Effector memory CD8-positive, alpha-beta T cell (primary cell): ENCODE measurements around the gene NTM.

Experiments
- ATAC-seq: fragments of 150-1000 bp; cut with Tn5 transposase; replicated peaks from 2 replicates; pipeline ENCODE4 v1.10.0; 2021; ENCODE audit warnings: mild to moderate bottlenecking, moderate library complexity
- DNase-seq, 3 experiments: peaks; one replicate each; pipeline ENCODE4 v3.0.0; 2021
- H3K27ac Mint-ChIP-seq, 2 donors: one replicate each; pipeline ENCODE4 v1.8.0; 2022; ENCODE audit warnings: mild to moderate bottlenecking in 2 of 2, mixed read lengths in 2 of 2, moderate library complexity in 2 of 2
- H3K27me3 Mint-ChIP-seq, 2 donors: one replicate each; pipeline ENCODE4 v1.8.0; 2022; ENCODE audit warnings: mixed read lengths in 2 of 2
- H3K36me3 Mint-ChIP-seq: one replicate; pipeline ENCODE4 v1.8.0; 2022; ENCODE audit warnings: mild to moderate bottlenecking, moderate library complexity, mixed read lengths; ENCODE audit not compliant: insufficient read depth
- H3K4me1 Mint-ChIP-seq, 2 donors: one replicate each; pipeline ENCODE4 v1.8.0; 2022; ENCODE audit warnings: low read depth in 2 of 2, mixed read lengths in 2 of 2
- H3K4me3 Mint-ChIP-seq, 2 donors: one replicate each; pipeline ENCODE4 v1.8.0; 2022; ENCODE audit warnings: mild to moderate bottlenecking in 2 of 2, mixed read lengths in 2 of 2, moderate library complexity in 2 of 2
- H3K9me3 Mint-ChIP-seq, 2 donors: one replicate each; pipeline ENCODE4 v1.8.0; 2022; ENCODE audit warnings: mixed read lengths in 2 of 2

Gene NTM

GRCh38 chr11:131691181-131692041 lies 321.0 kb downstream of the NTM start:
- peak; percentile 17 for ATAC-seq

GRCh38 chr11:131692151-131692550 lies 321.7 kb downstream of the NTM start:
- peaks cover 4 to 10% of the 10 kb centered on the region in 2 donors for H3K9me3 Mint-ChIP-seq
- peaks cover 5 to 9% of the 10 kb centered on the region in 2 donors for H3K4me1 Mint-ChIP-seq
- no peak overlapping the region for H3K27ac Mint-ChIP-seq
- H3K36me3 Mint-ChIP-seq: no peaks in the 10 kb centered on the region
- H3K27me3 Mint-ChIP-seq: peaks cover 28 to 39% of the 10 kb centered on the region in 2 donors
- H3K4me3 Mint-ChIP-seq: no peak overlapping the region
- no peak for ATAC-seq
- DNase-seq: no peak

More at GRCh38 chr11:131691181-131692041, 321.0 kb downstream of the NTM start:
- Mint-ChIP-seq H3K4me3 (no peak overlapping the region), H3K27me3 (peaks cover 24 to 38% of the 10 kb centered on the region in 2 donors), H3K4me1 (peaks cover 5 to 9% of the 10 kb centered on the region in 2 donors), H3K36me3 (no peaks in the 10 kb centered on the region), H3K27ac (no peak overlapping the region), H3K9me3 (peaks cover 4 to 10% of the 10 kb centered on the region in 2 donors)
- DNase-seq: no peak

DNA sequence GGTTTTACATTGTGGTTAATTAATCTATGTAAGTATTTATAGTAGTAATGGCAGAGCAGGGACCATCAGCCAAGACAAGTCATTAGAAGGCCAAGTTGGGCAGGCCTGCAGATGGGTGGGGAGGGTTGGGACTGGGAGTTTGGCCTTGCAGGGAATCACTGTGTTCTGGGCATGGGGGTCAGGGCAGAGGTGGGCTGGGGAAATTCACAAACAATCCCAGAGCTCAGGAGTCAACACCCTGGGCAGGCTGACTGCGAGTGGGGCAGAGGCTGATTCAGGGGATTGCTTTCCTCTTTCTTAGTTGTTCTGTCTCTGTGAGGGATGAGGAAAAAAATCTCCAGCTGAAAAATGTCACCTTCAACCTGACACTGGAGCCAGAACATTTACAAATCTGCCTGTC lies 322.5 kb downstream of the NTM start:
- H3K27me3 Mint-ChIP-seq: peaks cover 35 to 39% of the 10 kb centered on the region in 2 donors
- H3K36me3 Mint-ChIP-seq: no peaks in the 10 kb centered on the region
- DNase-seq (no peak), ATAC-seq (no peak)
- no peak overlapping the region for H3K27ac Mint-ChIP-seq
- no peak overlapping the region for H3K4me3 Mint-ChIP-seq
- H3K4me1 Mint-ChIP-seq: peaks cover 5 to 9% of the 10 kb centered on the region in 2 donors
- peaks cover 4 to 10% of the 10 kb centered on the region in 2 donors for H3K9me3 Mint-ChIP-seq

- ATAC-seq: no peak
- Mint-ChIP-seq H3K9me3 (peaks cover 5 to 10% of the 10 kb centered on the region in 2 donors), H3K36me3 (no peaks in the 10 kb centered on the region), H3K4me3 (no peak overlapping the region), H3K4me1 (peaks cover 5 to 9% of the 10 kb centered on the region in 2 donors), H3K27ac (no peak overlapping the region), H3K27me3 (peaks cover 35 to 39% of the 10 kb centered on the region in 2 donors)
- DNase-seq: no peak
Measured at GRCh38 chr11:131693756-131694155, 323.3 kb downstream of the NTM start.

DNA sequence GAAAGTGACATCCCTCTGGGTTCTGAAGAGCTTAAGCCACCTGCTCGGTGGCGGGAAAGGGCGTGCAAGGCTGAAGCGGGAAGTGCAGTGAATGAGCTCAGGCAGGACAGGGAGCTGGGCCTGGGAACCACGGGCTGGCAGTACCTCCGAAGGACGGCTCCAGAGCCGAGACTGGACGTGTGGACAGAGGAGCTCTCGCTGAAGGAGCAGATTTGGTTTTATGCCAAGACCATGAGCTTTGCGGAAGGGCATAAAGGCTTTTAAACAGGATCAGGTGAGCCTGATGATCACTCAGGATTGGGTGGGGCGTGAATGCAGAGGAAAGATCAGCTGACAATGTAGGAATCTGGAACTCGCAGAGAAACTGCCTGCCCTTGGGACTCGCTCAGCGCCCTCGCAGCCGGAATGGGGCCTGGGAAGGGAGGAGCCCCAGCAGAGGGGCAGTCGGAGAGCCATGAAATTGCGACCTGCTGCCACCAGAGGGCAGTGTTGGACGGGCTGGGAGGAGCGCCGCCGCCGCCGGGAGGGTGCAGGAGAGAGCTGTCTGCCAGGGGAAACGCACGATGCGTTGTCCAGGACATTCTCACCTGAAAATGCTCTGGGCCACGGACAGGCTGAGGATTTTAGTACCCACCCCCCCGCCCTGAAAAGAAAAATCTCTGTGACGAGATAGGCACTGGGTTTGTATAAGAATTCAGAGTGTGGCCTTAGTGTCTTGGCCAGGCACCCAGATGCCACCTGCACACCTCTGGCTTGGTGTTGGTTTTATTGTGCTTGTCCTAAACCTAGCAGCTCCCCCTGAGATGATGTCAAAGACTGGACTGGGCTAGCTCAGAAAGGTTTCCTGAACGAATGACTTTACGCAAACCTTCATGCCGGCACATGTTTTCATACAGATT lies 324.4 kb downstream of the NTM start:
- Mint-ChIP-seq H3K9me3 (peaks cover 9 to 10% of the 10 kb centered on the region in 2 donors), H3K27me3 (peaks cover 35% of the 10 kb centered on the region in 2 donors), H3K4me3 (no peak overlapping the region), H3K27ac (no peak overlapping the region), H3K4me1 (peaks cover 5 to 9% of the 10 kb centered on the region in 2 donors), H3K36me3 (no peaks in the 10 kb centered on the region)
- DNase-seq: peak; percentile 5 to 12 (median 8)
- ATAC-seq: peak; percentile 50

DNA sequence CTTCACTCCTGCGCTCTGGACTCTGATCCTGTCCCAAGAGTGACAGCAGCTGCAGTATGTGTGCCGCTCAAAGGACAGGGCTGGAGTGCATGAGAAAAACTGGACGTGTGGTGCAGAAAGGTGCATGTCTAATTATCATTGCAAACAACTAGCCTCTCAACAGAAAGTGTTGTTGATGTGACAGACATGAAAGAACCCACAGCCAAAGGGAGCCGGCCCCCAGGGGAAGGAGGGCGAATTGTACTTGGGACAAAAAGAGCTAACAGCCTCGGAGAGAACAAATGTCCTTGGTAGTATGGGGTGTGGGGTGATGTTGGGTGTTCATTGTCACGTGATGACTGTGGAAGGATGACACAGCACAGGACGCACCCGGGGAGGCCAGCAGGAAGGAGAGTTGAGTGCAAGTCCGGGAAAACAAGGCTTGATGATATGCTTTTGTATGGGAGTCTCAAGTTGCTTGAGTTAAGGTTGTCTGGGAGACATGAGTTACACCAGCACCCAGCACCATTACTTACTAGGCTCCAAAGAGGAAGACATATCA lies 325.5 kb downstream of the NTM start:
- DNase-seq (no peak), ATAC-seq (no peak)
- H3K27ac Mint-ChIP-seq: no peak overlapping the region
- H3K4me3 Mint-ChIP-seq: no peak overlapping the region
- H3K36me3 Mint-ChIP-seq: no peaks in the 10 kb centered on the region
- peaks cover 5% of the 10 kb centered on the region in 2 donors for H3K4me1 Mint-ChIP-seq
- H3K9me3 Mint-ChIP-seq: peaks cover 10 to 11% of the 10 kb centered on the region in 2 donors
- H3K27me3 Mint-ChIP-seq: peaks cover 26 to 41% of the 10 kb centered on the region in 2 donors

DNA sequence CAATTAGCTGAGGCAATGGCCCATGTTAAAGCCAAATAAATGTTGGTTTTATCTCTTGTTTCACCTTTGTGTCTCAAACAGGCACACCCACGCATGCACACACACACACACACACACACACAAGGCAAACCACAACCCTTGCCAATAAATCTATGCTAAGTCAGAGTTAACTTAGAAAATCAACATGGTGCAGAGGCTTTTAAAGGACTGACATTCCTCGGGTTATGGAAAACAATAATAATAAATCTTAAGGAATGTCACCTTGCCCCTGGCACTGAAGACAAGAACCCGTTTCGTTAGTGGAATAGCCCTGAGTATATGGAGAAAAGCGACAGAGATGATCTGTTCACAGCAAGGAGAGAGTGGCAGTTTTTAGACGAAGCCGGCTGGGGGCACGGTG lies 326.3 kb downstream of the NTM start:
- ATAC-seq (no peak), DNase-seq (no peak)
- peaks cover 26 to 41% of the 10 kb centered on the region in 2 donors for H3K27me3 Mint-ChIP-seq
- H3K9me3 Mint-ChIP-seq: peaks cover 10 to 11% of the 10 kb centered on the region in 2 donors
- H3K36me3 Mint-ChIP-seq: no peaks in the 10 kb centered on the region
- H3K27ac Mint-ChIP-seq: no peak overlapping the region
- no peak overlapping the region for H3K4me3 Mint-ChIP-seq
- H3K4me1 Mint-ChIP-seq: peaks cover 5% of the 10 kb centered on the region in 2 donors

- no peaks in the 10 kb centered on the region for H3K4me1 Mint-ChIP-seq
Measured at GRCh38 chr11:131703311-131703710, 332.9 kb downstream of the NTM start.

GRCh38 chr11:131704682-131705081 lies 334.3 kb downstream of the NTM start:
- Mint-ChIP-seq H3K4me1 (no peaks in the 10 kb centered on the region), H3K9me3 (peaks cover 19 to 30% of the 10 kb centered on the region in 2 donors), H3K27ac (no peak overlapping the region), H3K36me3 (no peaks in the 10 kb centered on the region), H3K27me3 (peaks cover 0 to 6% of the 10 kb centered on the region in 2 donors), H3K4me3 (no peak overlapping the region)
- DNase-seq: no peak
- ATAC-seq: no peak

More at GRCh38 chr11:131703311-131703710, 332.9 kb downstream of the NTM start:
- Mint-ChIP-seq H3K9me3 (peaks cover 17 to 18% of the 10 kb centered on the region in 2 donors), H3K27ac (no peak overlapping the region), H3K27me3 (peaks cover 0 to 6% of the 10 kb centered on the region in 2 donors), H3K36me3 (no peaks in the 10 kb centered on the region), H3K4me3 (no peak overlapping the region)
- ATAC-seq: no peak
- no peak for DNase-seq

GRCh38 chr11:131710511-131710910 lies 340.1 kb downstream of the NTM start:
- H3K36me3 Mint-ChIP-seq: no peaks in the 10 kb centered on the region
- peaks cover 15 to 27% of the 10 kb centered on the region in 2 donors for H3K9me3 Mint-ChIP-seq
- no peaks in the 10 kb centered on the region for H3K27me3 Mint-ChIP-seq
- DNase-seq: no peak
- H3K4me1 Mint-ChIP-seq: no peaks in the 10 kb centered on the region
- H3K27ac Mint-ChIP-seq: no peak overlapping the region
- H3K4me3 Mint-ChIP-seq: no peak overlapping the region
- ATAC-seq: no peak

GRCh38 chr11:131712897-131713296 lies 342.5 kb downstream of the NTM start:
- Mint-ChIP-seq H3K4me3 (no peak overlapping the region), H3K9me3 (peaks cover 14 to 27% of the 10 kb centered on the region in 2 donors)

GRCh38 chr11:131713529-131714134 lies 343.2 kb downstream of the NTM start:
- ATAC-seq (no peak), DNase-seq (no peak)
- peaks cover 13 to 30% of the 10 kb centered on the region in 2 donors for H3K9me3 Mint-ChIP-seq
- no peaks in the 10 kb centered on the region for H3K4me1 Mint-ChIP-seq
- no peaks in the 10 kb centered on the region for H3K27me3 Mint-ChIP-seq
- no peaks in the 10 kb centered on the region for H3K36me3 Mint-ChIP-seq
- H3K4me3 Mint-ChIP-seq: no peak overlapping the region
- H3K27ac Mint-ChIP-seq: no peak overlapping the region

More at GRCh38 chr11:131712897-131713296, 342.5 kb downstream of the NTM start:
- Mint-ChIP-seq H3K27ac (no peak overlapping the region), H3K27me3 (no peaks in the 10 kb centered on the region), H3K36me3 (no peaks in the 10 kb centered on the region), H3K4me1 (no peaks in the 10 kb centered on the region)
- ATAC-seq (no peak), DNase-seq (no peak)

GRCh38 chr11:131717616-131718015 lies 347.2 kb downstream of the NTM start:
- H3K27ac Mint-ChIP-seq: no peak overlapping the region
- H3K9me3 Mint-ChIP-seq: peaks cover 2 to 22% of the 10 kb centered on the region in 2 donors
- H3K36me3 Mint-ChIP-seq: no peaks in the 10 kb centered on the region
- no peaks in the 10 kb centered on the region for H3K27me3 Mint-ChIP-seq
- no peak overlapping the region for H3K4me3 Mint-ChIP-seq
- no peak for ATAC-seq
- DNase-seq: no peak
- no peaks in the 10 kb centered on the region for H3K4me1 Mint-ChIP-seq
